Transverse colon (tissue), 4 donors: Measurements from ENCODE around the gene TSPAN10.

Experiments
- CTCF ChIP-seq, 5 experiments: fragments of 200-600 bp in 3 of 5; fragments of 450-650 bp in 2 of 5; sonication (generic) in 3 of 5; IDR thresholded peaks; 1 replicate in 2 of 5; 2 replicates in 3 of 5; pipeline ENCODE4 v1.5.1; 2016 to 2017; ENCODE audit warnings: antibody characterized with exemption in 5 of 5, inconsistent platforms in 3 of 5, mild to moderate bottlenecking in 2 of 5, moderate library complexity in 1 of 5
- EP300 ChIP-seq: sonication (generic); formaldehyde crosslinking; IDR thresholded peaks from one replicate; pipeline ENCODE4 v1.6.1; 2017; ENCODE audit warnings: antibody characterized with exemption, low read depth
- POLR2A ChIP-seq: fragments of 450-650 bp; IDR thresholded peaks from one replicate; pipeline ENCODE4 v1.6.1; 2016; ENCODE audit warnings: antibody characterized with exemption, mild to moderate bottlenecking, moderate library complexity
- POLR2AphosphoS5 ChIP-seq, 3 donors: sonication (generic); formaldehyde crosslinking; IDR thresholded peaks; one replicate each; pipeline ENCODE4 v1.6.1; 2016; ENCODE audit warnings: antibody characterized with exemption in 3 of 3

- TF ChIP-seq POLR2A = no peak
- no peak for TF ChIP-seq CTCF (IDR thresholded peaks at IDR 0.05)
- TF ChIP-seq EP300 = no peak
- no peak for TF ChIP-seq POLR2AphosphoS5 (IDR thresholded peaks at IDR 0.05)
Observed at GRCh38 chr17:81672504-81672903, 35.5 kb downstream of the TSPAN10 start.
